Cardiac muscle cell (in vitro differentiated cells and primary cell): ENCODE results near the gene PTPRC. TPM values are rescaled to one million over a fixed set of nuclear protein-coding genes. Genes with fewer than 3 reads are reported as not detected.
A peak's percentile ranks its signal among the peaks of the same experiment; 100 is the strongest.

ENCODE experiments used
- DNase-seq, 2 donors: peaks; one replicate each; pipeline versions ENCODE4 v3.0.0 to v3.0.0-alpha.2; 2010 to 2017; ENCODE audit warnings: low read depth in 1 of 2, low spot score in 1 of 2
- H3K27ac ChIP-seq: fragments of 200-600 bp; sonication (generic); 2 replicates; pipeline ENCODE4 v1.5.1; 2016
- H3K27me3 ChIP-seq: fragments of 200-600 bp; sonication (generic); 2 replicates; pipeline ENCODE4 v1.6.0; 2016; ENCODE audit warnings: control low read depth
- H3K36me3 ChIP-seq: fragments of 200-600 bp; sonication (generic); 2 replicates; pipeline ENCODE4 v1.5.1; 2016; ENCODE audit warnings: control low read depth
- H3K4me1 ChIP-seq: fragments of 200-600 bp; sonication (generic); 2 replicates; pipeline ENCODE4 v1.8.1; 2017; ENCODE audit warnings: low read depth, mild to moderate bottlenecking, mixed run types
- H3K4me3 ChIP-seq: fragments of 200-600 bp; sonication (generic); 2 replicates; pipeline ENCODE4 v1.5.1; 2016; ENCODE audit warnings: mild to moderate bottlenecking
- H3K9me3 ChIP-seq: fragments of 200-600 bp; sonication (generic); 2 replicates; pipeline ENCODE4 v1.5.1; 2017; ENCODE audit warnings: low read depth, mild to moderate bottlenecking, control low read depth
- polyA plus RNA-seq: library from polyadenylated mRNA; unstranded; fragments of >200 nt; fragmentation: Nextera tagmentation; extraction: Ambion mirVana; gene quantifications from 2 replicates; pipeline ENCODE4 v1.2.1, GENCODE V29; 2016
- total RNA-seq: library from RNA; depleted of rRNA; stranded (reverse); fragments of >200 nt; gene quantifications from 2 replicates; pipeline ENCODE4 v1.2.3, GENCODE V29; 2016
- TF ChIP-seq, protein P1 (sequence below): IDR thresholded peaks from 2 replicates; pipeline ENCODE4 v1.5.1; 2012; ENCODE audit warnings: low read depth, mild to moderate bottlenecking, low read length

Gene PTPRC
- total and polyA plus RNA-seq, 2 experiments from 2014 or later: not detected

DNA sequence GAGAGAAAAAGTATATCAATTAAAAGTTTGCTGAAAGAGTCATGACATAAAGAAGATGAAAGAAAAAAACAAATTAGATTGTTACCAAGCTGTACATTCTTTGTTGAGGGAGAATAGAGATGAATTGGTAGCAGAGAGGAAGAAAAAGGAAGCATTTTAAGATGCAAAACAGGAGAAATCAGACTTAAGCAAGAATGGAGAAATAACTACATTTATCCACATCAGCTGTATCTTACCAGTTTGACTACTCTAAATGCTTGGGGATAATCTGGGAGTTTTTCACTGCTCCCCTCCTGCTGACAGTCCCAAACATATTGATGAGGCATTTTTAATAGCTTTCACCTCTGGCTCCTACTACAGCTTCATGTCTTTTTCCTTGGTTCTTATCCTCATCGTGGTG, 16.8 kb upstream of the PTPRC start:
- Histone ChIP-seq H3K4me3 (no peak overlapping the region), H3K4me1 (no peaks in the 10 kb centered on the region), H3K9me3 (no peaks in the 10 kb centered on the region), H3K27ac (no peak overlapping the region), H3K27me3 (no peaks in the 10 kb centered on the region), H3K36me3 (no peaks in the 10 kb centered on the region)
- DNase-seq: no peak
- TF ChIP-seq, protein P1, sequence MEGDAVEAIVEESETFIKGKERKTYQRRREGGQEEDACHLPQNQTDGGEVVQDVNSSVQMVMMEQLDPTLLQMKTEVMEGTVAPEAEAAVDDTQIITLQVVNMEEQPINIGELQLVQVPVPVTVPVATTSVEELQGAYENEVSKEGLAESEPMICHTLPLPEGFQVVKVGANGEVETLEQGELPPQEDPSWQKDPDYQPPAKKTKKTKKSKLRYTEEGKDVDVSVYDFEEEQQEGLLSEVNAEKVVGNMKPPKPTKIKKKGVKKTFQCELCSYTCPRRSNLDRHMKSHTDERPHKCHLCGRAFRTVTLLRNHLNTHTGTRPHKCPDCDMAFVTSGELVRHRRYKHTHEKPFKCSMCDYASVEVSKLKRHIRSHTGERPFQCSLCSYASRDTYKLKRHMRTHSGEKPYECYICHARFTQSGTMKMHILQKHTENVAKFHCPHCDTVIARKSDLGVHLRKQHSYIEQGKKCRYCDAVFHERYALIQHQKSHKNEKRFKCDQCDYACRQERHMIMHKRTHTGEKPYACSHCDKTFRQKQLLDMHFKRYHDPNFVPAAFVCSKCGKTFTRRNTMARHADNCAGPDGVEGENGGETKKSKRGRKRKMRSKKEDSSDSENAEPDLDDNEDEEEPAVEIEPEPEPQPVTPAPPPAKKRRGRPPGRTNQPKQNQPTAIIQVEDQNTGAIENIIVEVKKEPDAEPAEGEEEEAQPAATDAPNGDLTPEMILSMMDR: no peak

DNA sequence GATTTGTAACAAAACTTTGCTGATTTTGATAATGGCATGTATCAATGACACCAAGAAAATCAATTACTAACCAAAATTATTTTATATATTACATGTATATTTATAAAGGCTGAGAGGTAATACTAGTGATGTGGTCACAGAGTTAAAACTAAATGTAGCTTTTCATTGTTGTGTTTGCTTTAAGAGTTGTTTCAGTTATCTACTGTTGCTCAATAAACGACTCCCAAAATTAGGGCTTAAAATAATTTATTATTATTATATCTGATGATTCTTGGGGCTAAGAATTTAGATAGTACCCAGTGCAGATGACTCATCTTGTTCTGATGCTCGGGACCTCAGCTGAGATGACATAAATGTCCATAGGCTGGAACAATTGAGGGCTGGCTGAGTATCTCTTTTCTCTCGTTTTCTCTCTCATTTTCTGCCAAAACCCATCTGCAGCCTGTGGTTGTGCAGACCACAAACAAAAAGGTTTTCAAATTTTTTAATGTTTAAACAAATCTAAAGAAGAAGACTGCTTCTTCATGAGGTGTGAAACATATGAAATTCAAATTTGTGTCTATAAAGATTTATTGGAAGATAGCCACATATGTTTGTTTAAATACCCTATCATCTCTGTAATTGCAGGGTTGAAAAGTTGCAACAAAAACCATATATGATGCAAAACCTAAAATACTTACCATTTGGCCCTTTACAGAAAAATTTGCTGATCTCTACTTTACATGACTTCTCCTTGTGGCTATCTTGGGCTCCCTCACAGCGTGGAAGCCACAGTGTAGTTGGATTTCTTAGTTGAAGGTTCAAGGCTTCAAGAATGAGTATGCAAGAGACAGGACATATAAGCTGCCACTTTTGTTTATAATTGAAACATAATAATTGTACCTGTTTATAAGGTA, 14.8 kb upstream of the PTPRC start:
- no peaks in the 10 kb centered on the region for H3K36me3 ChIP-seq
- DNase-seq: peak in 1 of 2 donors; percentile 57

DNA sequence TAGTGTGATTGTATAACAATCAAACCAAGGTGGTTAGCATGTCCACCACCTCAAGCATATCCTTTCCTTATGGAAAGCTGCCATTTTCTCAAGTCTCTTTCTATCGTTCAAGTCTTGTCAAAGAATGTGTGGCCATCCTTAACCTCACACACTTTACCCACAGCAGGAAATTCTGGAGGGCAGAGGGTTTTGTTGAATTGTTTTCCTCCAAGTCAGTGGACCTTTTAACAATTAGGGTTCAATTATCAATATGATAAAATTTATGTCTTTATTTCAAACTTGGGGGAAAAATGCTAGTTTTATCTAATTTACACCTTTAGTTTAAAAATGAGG, 14.2 kb upstream of the PTPRC start:
- H3K36me3 ChIP-seq: no peaks in the 10 kb centered on the region
- no peaks in the 10 kb centered on the region for H3K4me1 ChIP-seq
- TF ChIP-seq, protein P1: no peak
- H3K27me3 ChIP-seq: no peaks in the 10 kb centered on the region
- H3K4me3 ChIP-seq: no peak overlapping the region
- H3K27ac ChIP-seq: no peak overlapping the region
- H3K9me3 ChIP-seq: no peaks in the 10 kb centered on the region
- DNase-seq: no peak

More for the DNA sequence above, 14.8 kb upstream of the PTPRC start:
- Histone ChIP-seq H3K27me3 (no peaks in the 10 kb centered on the region), H3K4me3 (no peak overlapping the region), H3K4me1 (no peaks in the 10 kb centered on the region), H3K9me3 (no peaks in the 10 kb centered on the region), H3K27ac (no peak overlapping the region)
- TF ChIP-seq, protein P1: no peak

DNA sequence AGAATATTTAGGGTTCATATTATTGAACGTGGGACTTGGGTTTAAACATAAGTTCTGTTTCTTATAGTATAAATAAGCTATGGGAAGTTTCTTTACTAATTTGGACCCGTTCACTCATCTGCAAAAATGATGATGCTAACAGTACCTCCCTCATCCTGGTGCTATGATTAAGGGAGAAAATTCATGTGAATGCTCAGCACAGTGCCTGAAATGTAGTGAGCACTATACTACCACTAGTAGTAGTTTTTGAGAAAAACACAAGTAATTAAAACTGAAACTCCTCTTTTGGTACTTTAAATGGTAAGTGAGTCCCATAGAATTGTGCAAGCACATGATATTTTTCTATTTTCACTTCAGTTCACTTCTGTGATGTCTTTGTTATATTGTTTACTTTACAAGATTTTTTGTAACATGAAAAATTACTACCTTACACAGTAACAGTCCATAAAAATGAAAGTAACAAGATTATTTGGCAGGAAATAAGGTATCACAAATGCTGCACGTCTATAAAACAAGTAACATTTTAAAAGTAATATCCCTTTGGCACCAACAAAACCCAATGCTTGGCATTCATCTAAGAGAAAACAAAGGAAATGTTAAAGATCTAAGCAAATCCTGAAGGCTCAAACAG, 11.3 kb upstream of the PTPRC start:
- DNase-seq: no peak
- H3K4me1 ChIP-seq: no peaks in the 10 kb centered on the region
- H3K27ac ChIP-seq: no peak overlapping the region
- H3K27me3 ChIP-seq: no peaks in the 10 kb centered on the region
- no peak overlapping the region for H3K4me3 ChIP-seq
- no peaks in the 10 kb centered on the region for H3K36me3 ChIP-seq
- TF ChIP-seq, protein P1: no peak
- no peaks in the 10 kb centered on the region for H3K9me3 ChIP-seq

GRCh38 chr1:198628067-198628455, 10.8 kb upstream of the PTPRC start:
- H3K4me3 ChIP-seq: no peak overlapping the region
- peak in 1 of 2 donors; percentile 4 for DNase-seq
- no peak overlapping the region for H3K27ac ChIP-seq
- H3K27me3 ChIP-seq: no peaks in the 10 kb centered on the region
- no peaks in the 10 kb centered on the region for H3K4me1 ChIP-seq
- H3K9me3 ChIP-seq: no peaks in the 10 kb centered on the region
- TF ChIP-seq, protein P1: no peak
- H3K36me3 ChIP-seq: no peaks in the 10 kb centered on the region
